A673 (cell line): Measurements from ENCODE around the gene TBX21.

Experiments
- EZH2 ChIP-seq: fragments of 200-600 bp; sonication (generic); IDR thresholded peaks from 2 replicates; pipeline ENCODE4 v1.6.1; 2017; ENCODE audit warnings: borderline replicate concordance, low read depth, mild to moderate bottlenecking, mixed read lengths, antibody characterized with exemption, low read length; ENCODE audit not compliant: poor library complexity, severe bottlenecking
- TF ChIP-seq, protein P1 (sequence below): fragments of 300-800, 200-600 bp; sonication (generic); conservative IDR thresholded peaks from 2 replicates; pipeline ENCODE4 v1.5.1; 2017; ENCODE audit warnings: low read depth, mild to moderate bottlenecking, antibody characterized with exemption, low read length, moderate library complexity, mixed read lengths

DNA sequence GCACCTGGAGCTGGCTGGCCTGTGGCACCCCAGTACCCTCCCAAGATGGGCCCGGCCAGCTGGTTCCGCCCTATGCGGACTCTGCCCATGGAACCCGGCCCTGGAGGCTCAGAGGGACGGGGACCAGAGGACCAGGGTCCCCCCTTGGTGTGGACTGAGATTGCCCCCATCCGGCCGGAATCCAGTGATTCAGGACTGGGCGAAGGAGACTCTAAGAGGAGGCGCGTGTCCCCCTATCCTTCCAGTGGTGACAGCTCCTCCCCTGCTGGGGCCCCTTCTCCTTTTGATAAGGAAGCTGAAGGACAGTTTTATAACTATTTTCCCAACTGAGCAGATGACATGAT, 12.0 kb downstream of the TBX21 start:
- TF ChIP-seq, protein P1, sequence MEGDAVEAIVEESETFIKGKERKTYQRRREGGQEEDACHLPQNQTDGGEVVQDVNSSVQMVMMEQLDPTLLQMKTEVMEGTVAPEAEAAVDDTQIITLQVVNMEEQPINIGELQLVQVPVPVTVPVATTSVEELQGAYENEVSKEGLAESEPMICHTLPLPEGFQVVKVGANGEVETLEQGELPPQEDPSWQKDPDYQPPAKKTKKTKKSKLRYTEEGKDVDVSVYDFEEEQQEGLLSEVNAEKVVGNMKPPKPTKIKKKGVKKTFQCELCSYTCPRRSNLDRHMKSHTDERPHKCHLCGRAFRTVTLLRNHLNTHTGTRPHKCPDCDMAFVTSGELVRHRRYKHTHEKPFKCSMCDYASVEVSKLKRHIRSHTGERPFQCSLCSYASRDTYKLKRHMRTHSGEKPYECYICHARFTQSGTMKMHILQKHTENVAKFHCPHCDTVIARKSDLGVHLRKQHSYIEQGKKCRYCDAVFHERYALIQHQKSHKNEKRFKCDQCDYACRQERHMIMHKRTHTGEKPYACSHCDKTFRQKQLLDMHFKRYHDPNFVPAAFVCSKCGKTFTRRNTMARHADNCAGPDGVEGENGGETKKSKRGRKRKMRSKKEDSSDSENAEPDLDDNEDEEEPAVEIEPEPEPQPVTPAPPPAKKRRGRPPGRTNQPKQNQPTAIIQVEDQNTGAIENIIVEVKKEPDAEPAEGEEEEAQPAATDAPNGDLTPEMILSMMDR: no peak
- TF ChIP-seq EZH2: no peak
